Measurements from ENCODE around the gene SLC1A2. TPM values are rescaled to one million over a fixed set of nuclear protein-coding genes. Genes with fewer than 3 reads are reported as not detected.

Gene SLC1A2
- total RNA-seq, 1 donor from 2014 or later, result 54.3 TPM

DNA sequence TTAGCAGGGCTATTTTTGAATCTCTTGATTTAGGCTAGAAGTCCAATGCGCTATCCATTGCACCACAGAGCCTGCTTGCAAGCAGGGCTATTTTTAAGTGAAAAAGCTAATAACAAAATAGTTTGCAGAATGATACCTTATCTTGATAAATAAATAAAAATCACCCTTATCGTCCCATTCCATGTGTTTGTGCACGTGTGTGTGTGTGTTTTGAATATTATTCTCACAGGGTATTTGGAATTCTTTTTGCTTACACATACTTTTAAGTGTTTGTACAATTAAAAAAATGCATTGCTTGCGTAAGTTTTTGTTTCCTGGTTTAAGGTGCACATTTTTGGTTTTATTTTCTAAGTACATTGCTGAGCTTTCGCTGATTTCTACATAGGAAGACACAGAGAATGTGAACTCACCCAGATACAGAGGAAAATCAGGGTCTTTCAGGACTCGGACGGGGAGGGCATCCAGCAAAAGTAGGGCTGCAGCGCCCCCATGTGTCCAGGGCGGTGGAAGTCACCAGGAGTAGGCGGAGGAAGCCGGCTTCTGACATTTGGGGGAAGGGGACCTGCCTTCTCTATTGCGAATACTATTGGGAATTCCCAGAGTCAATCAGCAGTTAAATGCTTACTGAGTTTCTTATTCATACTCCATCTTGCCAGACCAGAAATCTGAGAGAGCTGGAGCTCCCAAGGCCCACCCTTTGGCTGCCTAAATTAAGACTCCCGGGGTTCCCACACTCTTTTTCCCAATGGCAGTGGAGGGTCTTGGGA is 27.3 kb downstream of the SLC1A2 start:
- peak overlapping the region; percentile 46 for H3K4me3 Mint-ChIP-seq (ENCODE audit: unreplicated experiment)
- no peaks in the 10 kb centered on the region for H3K9me3 Mint-ChIP-seq (ENCODE audit: unreplicated experiment)
- peaks cover 6% of the 10 kb centered on the region for H3K27me3 Mint-ChIP-seq (ENCODE audit: unreplicated experiment)
- peak overlapping the region; percentile 66 for H3K27ac Mint-ChIP-seq (ENCODE audit: unreplicated experiment)
- H3K4me1 Mint-ChIP-seq (ENCODE audit: low read depth, unreplicated experiment), result peaks cover 31% of the 10 kb centered on the region
- H3K36me3 Mint-ChIP-seq (ENCODE audit: unreplicated experiment), result no peaks in the 10 kb centered on the region
- TF ChIP-seq, protein P1, sequence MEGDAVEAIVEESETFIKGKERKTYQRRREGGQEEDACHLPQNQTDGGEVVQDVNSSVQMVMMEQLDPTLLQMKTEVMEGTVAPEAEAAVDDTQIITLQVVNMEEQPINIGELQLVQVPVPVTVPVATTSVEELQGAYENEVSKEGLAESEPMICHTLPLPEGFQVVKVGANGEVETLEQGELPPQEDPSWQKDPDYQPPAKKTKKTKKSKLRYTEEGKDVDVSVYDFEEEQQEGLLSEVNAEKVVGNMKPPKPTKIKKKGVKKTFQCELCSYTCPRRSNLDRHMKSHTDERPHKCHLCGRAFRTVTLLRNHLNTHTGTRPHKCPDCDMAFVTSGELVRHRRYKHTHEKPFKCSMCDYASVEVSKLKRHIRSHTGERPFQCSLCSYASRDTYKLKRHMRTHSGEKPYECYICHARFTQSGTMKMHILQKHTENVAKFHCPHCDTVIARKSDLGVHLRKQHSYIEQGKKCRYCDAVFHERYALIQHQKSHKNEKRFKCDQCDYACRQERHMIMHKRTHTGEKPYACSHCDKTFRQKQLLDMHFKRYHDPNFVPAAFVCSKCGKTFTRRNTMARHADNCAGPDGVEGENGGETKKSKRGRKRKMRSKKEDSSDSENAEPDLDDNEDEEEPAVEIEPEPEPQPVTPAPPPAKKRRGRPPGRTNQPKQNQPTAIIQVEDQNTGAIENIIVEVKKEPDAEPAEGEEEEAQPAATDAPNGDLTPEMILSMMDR (IDR thresholded peaks at IDR 0.05; ENCODE audit: partially characterized antibody, unreplicated experiment), result peak; percentile 85
- DNase-seq, result peak; percentile 96

DNA sequence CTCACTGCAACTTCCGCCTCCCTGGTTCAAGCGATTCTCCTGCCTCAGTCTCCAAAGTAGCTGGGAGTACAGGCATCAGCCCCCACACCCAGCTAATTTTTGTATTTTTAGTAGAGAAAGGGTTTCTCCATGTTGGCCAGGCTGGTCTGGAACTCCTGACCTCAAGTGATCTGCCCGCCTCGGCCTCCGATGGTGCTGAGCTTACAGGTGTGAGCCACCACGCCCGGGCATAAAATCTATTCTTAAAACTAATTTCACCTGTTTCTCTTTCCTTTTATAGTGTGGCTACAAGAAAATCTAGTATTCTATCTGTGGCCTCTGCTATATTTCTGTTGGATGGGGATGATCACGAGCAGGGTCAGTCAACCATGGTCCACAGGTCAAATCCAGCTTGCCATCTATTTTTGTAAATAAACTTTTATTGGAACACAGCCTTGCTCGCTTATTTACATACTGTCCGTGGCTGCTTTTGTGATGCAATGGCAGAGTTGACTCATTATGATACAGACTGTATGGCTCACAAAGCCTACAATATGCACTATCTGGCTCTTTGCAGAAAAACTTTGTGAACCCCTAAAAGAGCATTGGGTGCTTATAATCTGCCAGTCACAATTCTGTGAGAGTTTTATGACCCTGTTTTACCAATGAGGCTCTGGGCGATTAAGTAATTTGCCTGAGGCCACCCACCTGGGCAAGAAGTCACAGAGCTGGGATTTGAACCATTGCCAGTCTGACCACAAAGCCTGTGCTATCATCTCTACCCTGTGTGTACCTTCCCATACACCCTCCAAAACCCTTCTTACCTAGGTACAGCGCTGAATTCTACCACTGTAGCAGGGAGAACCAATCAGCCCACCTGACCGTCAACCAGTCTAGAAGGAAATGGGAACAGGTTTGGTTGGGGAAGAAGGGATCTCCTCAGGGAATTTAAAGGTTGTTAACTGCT is 28.3 kb downstream of the SLC1A2 start:
- TF ChIP-seq, protein P1 (IDR thresholded peaks at IDR 0.05; ENCODE audit: partially characterized antibody, unreplicated experiment), result no peak
- Mint-ChIP-seq H3K4me1 (ENCODE audit: low read depth, unreplicated experiment) (peaks cover 34% of the 10 kb centered on the region), H3K27me3 (ENCODE audit: unreplicated experiment) (peaks cover 6% of the 10 kb centered on the region), H3K27ac (ENCODE audit: unreplicated experiment) (no peak overlapping the region), H3K9me3 (ENCODE audit: unreplicated experiment) (no peaks in the 10 kb centered on the region), H3K36me3 (ENCODE audit: unreplicated experiment) (peaks cover 4% of the 10 kb centered on the region), H3K4me3 (ENCODE audit: unreplicated experiment) (no peak overlapping the region)
- DNase-seq, result no peak

DNA sequence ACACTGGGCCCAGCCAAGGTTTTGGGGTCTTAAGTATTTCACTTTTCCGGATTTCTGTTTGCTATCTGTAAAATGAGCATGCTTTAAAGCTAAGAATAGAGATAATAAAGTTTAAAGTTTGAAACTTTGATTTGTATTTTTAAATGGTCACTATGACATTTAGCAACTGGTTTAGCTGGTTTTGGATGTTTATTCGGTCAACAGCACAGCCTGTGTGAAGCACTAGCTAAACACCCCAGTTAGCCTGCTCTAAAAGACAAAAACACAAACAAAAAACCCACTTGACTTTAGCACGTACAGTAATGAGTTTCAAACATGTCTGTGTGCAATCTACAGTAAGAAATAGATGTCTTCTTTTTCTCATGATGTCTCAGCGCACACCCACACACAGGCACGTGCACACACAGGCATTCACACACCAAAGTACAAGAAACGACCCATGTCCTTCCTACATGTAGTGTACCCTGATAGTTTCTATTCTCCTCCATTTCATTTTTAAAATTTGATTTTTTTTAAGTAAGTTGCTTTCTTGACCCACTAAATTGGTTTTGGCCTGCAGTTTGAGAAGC is 29.4 kb downstream of the SLC1A2 start:
- Mint-ChIP-seq H3K27ac (ENCODE audit: unreplicated experiment) (no peak overlapping the region), H3K36me3 (ENCODE audit: unreplicated experiment) (peaks cover 12% of the 10 kb centered on the region), H3K27me3 (ENCODE audit: unreplicated experiment) (peaks cover 6% of the 10 kb centered on the region), H3K4me1 (ENCODE audit: low read depth, unreplicated experiment) (peaks cover 34% of the 10 kb centered on the region), H3K4me3 (ENCODE audit: unreplicated experiment) (no peak overlapping the region), H3K9me3 (ENCODE audit: unreplicated experiment) (no peaks in the 10 kb centered on the region)
- no peak for DNase-seq
- TF ChIP-seq, protein P1 (IDR thresholded peaks at IDR 0.05; ENCODE audit: partially characterized antibody, unreplicated experiment), result no peak

DNA sequence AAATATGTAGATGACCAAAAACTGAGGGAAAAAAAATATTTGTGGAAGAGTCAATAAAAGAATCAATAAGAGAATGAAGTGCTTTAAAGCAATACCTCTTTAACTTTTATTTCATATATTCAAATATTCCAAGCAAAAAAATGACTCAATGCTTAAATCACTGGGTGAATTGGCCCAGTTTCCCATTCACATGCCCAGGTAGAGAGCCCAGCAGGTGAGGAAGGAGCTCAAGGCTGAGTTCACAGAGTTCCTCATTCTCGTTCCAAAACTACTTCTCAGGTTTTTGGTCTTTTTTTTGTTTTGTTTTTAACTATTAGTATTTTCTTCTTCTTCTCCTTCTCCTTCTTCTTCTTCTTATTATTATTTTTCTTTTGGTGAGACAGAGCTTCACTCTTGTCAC is 30.2 kb downstream of the SLC1A2 start:
- H3K27me3 Mint-ChIP-seq (ENCODE audit: unreplicated experiment), result peaks cover 6% of the 10 kb centered on the region
- no peak for DNase-seq
- peaks cover 33% of the 10 kb centered on the region for H3K4me1 Mint-ChIP-seq (ENCODE audit: low read depth, unreplicated experiment)
- TF ChIP-seq, protein P1 (IDR thresholded peaks at IDR 0.05; ENCODE audit: partially characterized antibody, unreplicated experiment), result no peak
- H3K36me3 Mint-ChIP-seq (ENCODE audit: unreplicated experiment), result peaks cover 16% of the 10 kb centered on the region
- no peak overlapping the region for H3K27ac Mint-ChIP-seq (ENCODE audit: unreplicated experiment)
- H3K9me3 Mint-ChIP-seq (ENCODE audit: unreplicated experiment), result no peaks in the 10 kb centered on the region
- no peak overlapping the region for H3K4me3 Mint-ChIP-seq (ENCODE audit: unreplicated experiment)
